Heart right ventricle (tissue), 16 donors: ENCODE data around the gene ARID5A. TPM values are rescaled to one million over a fixed set of nuclear protein-coding genes. Genes with fewer than 3 reads are reported as not detected.
A peak's percentile ranks its signal among the peaks of the same experiment; 100 is the strongest.

Source experiments
- ATAC-seq, 8 donors: fragments of 200-7000 bp; cut with Tn5 transposase; one replicate each; pipeline ENCODE4 v1.9.1; 2020; ENCODE audit warnings: mild to moderate bottlenecking in 8 of 8, moderate library complexity in 8 of 8, moderate number of reproducible peaks in 1 of 8
- DNase-seq, 2 donors: peaks; one replicate each; pipeline ENCODE4 v3.0.0-alpha.2; 2020
- H3K27ac ChIP-seq, 10 donors: fragments of 200-600 bp; sonication (generic) in 2 of 10; one replicate each; pipeline versions ENCODE4 v1.5.0 to v1.8.0; 2020 to 2022; ENCODE audit warnings: mild to moderate bottlenecking in 3 of 10
- H3K27me3 ChIP-seq, 7 donors: fragments of 200-600 bp; one replicate each; pipeline ENCODE4 v1.8.0; 2021 to 2022; ENCODE audit warnings: mild to moderate bottlenecking in 2 of 7
- H3K36me3 ChIP-seq, 9 donors: fragments of 200-600 bp; sonication (generic) in 1 of 9; one replicate each; pipeline versions ENCODE4 v1.5.0 to v1.8.0; 2020 to 2022; ENCODE audit warnings: mild to moderate bottlenecking in 2 of 9
- H3K4me1 ChIP-seq, 9 donors: fragments of 200-600 bp; sonication (generic) in 1 of 9; one replicate each; pipeline versions ENCODE4 v1.5.0 to v1.8.0; 2020 to 2022; ENCODE audit warnings: mild to moderate bottlenecking in 4 of 9
- H3K4me3 ChIP-seq, 10 donors: fragments of 200-600 bp; sonication (generic) in 2 of 10; one replicate each; pipeline versions ENCODE4 v1.5.0 to v1.8.0; 2020 to 2022; ENCODE audit warnings: mild to moderate bottlenecking in 7 of 10, moderate library complexity in 2 of 10
- H3K9me3 ChIP-seq, 11 donors: fragments of 200-600 bp in 10 of 11; sonication (generic) in 2 of 11; one replicate each; pipeline versions ENCODE4 v1.5.0 to v1.8.0; 2013 to 2022; ENCODE audit warnings: mild to moderate bottlenecking in 2 of 11, control low read depth in 1 of 11, moderate library complexity in 1 of 11
- WGBS, 2 donors: extraction: QIAGEN DNeasy Blood & Tissue Kit; methylation state at CpG; one replicate each; pipeline ENCODE4 v1.1.7; 2013; ENCODE audit warnings: inconsistent platforms in 1 of 2; 5-methylcytosine and 5-hydroxymethylcytosine counted together
- intact Hi-C, 10 donors: fragments of 100-400 bp; cut with DNase I; formaldehyde crosslinking; loops; one replicate each; pipeline versions ENCODE4 v1.11.1 to v1.14.2; 2022
- polyA plus RNA-seq, 2 donors: library from polyadenylated mRNA; stranded (reverse); fragments of 200-250 nt; gene quantifications; one replicate each; pipeline ENCODE4 v1.2.3, GENCODE V29; 2013
- total RNA-seq, 10 donors: library from RNA; stranded (reverse); fragmentation: NEBNext Ultra II Directional in 3 of 10; extraction: Animal tissue kit (Norgen Biotek cat#: 25700) in 3 of 10; gene quantifications; one replicate each; pipeline versions ENCODE4 v1.2.1 to v1.2.4, GENCODE V29; 2021 to 2023
- TF ChIP-seq, protein P1 (sequence below), 9 donors: fragments of 200-600 bp; sonication (generic) in 2 of 9; IDR thresholded peaks; one replicate each; pipeline versions ENCODE4 v1.5.0 to v1.8.0; 2021 to 2022; ENCODE audit warnings: antibody characterized with exemption in 9 of 9, mild to moderate bottlenecking in 5 of 9, moderate library complexity in 1 of 9
- donor health status: Arrhythmogenic right ventricular cardiomyopathy.
- donor health status: ischemic (EF 13 %, LVEDD 7.1; RV severe dilation, severe dysfunction).
- donor health status: healthy with polysubstance abuse.
- donor health status: DM: no; HTN: yes; CAD: no.
- donor health status: DM: no; HTN: no; CAD: no.
- donor health status: ischemic (EF 25% LVEDD 6.9; RV normal size, moderate dysfunction).
- donor health status: ischemic (EF 25% LVEDD 5.7; RV mildly dilated, moderate dysfunction).
- donor health status: healthy.
- donor health status: DM: yes; HTN: yes; CAD: no.
- donor health status: Ischemic cardiomyopathy.
- donor health status: ischemic (EF 35%, LVEDD 5.7; RV mildly dilated, moderate dysfunction).
- donor health status: nonischemic (EF 11% LVEDD 7.7; RV severe dilation, severe dysfunction).
- donor health status: DM: yes; HTN: yes; CAD: no.
- donor health status: PGD.
- donor health status: ischemic (EF 29% LVEDD 5.4; RV normal size, mild dysfunction).
- donor health status: nonischemic (EF 23%, LVEDD 6.1; RV moderate dilation, normal function).

Gene ARID5A
- total and polyA plus RNA-seq, 12 donors, result 12.0 to 121 (median 41.1) TPM

DNA sequence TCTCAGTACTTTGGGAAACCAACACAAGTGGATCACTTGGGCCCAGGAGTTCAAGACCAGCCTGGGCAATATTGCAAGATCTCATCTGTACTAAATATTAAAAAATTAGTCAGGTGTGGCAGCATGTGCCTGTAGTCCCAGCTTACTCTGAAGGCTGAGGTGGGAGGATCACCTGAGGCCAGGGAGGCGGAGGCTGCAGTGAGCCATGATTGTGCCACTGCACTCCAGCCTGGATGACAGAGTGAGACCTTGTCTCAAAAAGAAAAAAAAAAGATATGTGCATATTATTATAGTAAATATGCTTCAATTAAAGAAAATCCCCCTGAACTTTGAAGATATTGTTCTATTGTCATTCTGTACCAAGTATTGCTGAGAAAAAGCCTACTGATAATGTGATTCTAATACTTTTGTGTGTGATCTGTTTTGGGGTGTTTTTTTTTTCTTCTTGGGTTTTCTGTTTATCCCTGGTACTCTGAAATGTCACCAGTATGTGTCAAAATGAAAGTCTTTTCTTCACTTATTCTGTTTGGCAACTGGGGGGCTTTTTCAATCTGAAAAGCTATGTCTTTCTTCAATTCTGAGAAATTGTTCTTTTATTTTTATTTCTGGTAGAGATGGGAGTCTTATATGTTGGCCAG, 44.6 kb upstream of the ARID5A start:
- WGBS, 2 donors, result 100% methylated on average over 1 of the region's 1 CpG

DNA sequence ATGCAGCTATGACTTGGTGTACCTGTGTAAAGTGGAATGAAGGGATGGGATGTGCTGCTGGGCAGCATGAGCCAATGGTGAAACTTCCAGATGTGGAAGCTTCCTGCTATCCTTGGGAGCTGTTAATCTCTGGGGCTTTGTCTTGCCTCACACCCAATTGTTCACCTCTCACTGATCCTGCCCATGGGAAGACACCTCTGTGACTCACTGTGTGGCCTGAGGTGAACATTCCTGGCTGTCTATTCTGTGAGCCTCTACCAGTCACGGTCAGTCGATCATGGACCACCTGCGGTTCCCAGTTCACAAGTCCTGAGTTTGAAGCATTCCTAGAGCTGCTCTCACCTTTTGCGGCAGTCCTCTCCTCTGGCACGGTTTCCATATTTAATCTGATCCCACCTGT, 43.5 kb upstream of the ARID5A start:
- peaks cover 0 to 7% (median 0%) of the 10 kb centered on the region in 9 donors for H3K4me1 ChIP-seq
- TF ChIP-seq, protein P1, sequence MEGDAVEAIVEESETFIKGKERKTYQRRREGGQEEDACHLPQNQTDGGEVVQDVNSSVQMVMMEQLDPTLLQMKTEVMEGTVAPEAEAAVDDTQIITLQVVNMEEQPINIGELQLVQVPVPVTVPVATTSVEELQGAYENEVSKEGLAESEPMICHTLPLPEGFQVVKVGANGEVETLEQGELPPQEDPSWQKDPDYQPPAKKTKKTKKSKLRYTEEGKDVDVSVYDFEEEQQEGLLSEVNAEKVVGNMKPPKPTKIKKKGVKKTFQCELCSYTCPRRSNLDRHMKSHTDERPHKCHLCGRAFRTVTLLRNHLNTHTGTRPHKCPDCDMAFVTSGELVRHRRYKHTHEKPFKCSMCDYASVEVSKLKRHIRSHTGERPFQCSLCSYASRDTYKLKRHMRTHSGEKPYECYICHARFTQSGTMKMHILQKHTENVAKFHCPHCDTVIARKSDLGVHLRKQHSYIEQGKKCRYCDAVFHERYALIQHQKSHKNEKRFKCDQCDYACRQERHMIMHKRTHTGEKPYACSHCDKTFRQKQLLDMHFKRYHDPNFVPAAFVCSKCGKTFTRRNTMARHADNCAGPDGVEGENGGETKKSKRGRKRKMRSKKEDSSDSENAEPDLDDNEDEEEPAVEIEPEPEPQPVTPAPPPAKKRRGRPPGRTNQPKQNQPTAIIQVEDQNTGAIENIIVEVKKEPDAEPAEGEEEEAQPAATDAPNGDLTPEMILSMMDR (IDR thresholded peaks at IDR 0.05), result no peak
- WGBS, 2 donors, result 56 to 71% methylated on average over 5 of the region's 5 CpGs
- peaks cover 0 to 31% (median 2%) of the 10 kb centered on the region in 11 donors for H3K9me3 ChIP-seq
- H3K27ac ChIP-seq, result no peak overlapping the region
- H3K36me3 ChIP-seq, result no peaks in the 10 kb centered on the region
- no peaks in the 10 kb centered on the region for H3K27me3 ChIP-seq
- no peak for ATAC-seq
- intact Hi-C loops, result no loop called here
- no peak for DNase-seq
- no peak overlapping the region for H3K4me3 ChIP-seq

More for the DNA sequence above, 44.6 kb upstream of the ARID5A start:
- Histone ChIP-seq H3K4me3 (no peak overlapping the region), H3K36me3 (no peaks in the 10 kb centered on the region), H3K4me1 (peaks cover 0 to 9% (median 0%) of the 10 kb centered on the region in 9 donors), H3K27me3 (no peaks in the 10 kb centered on the region), H3K27ac (no peak overlapping the region), H3K9me3 (peaks cover 0 to 31% (median 2%) of the 10 kb centered on the region in 11 donors)
- DNase-seq (no peak), ATAC-seq (no peak)
- intact Hi-C loops, result no loop called here
- TF ChIP-seq, protein P1 (IDR thresholded peaks at IDR 0.05), result no peak

DNA sequence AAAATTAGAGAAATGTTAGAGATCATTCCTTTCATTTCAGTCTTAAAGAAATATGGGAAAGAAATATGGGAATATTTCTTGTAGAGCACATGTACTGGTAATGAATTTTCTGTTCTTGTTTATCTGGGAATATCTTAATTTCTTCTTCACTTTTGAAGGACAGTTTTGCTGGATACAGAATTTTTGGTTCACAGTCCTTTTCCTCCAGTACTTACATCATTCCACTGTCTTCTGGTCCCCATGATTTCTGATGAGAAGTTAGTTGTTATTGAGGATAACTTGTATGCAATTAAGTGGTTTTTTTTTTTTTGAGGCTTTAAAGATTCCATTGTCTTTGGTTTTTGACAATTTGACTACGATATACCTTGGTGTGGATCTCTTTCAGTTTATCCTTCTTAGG, 42.4 kb upstream of the ARID5A start:
- H3K9me3 ChIP-seq, result peaks cover 0 to 31% (median 2%) of the 10 kb centered on the region in 11 donors
- H3K36me3 ChIP-seq, result no peaks in the 10 kb centered on the region
- DNase-seq, result no peak
- H3K27ac ChIP-seq, result no peak overlapping the region
- H3K4me3 ChIP-seq, result no peak overlapping the region
- ATAC-seq, result no peak
- peaks cover 0 to 7% (median 0%) of the 10 kb centered on the region in 9 donors for H3K4me1 ChIP-seq
- 97 to 98% methylated on average over 1 of the region's 1 CpG for WGBS, 2 donors
- TF ChIP-seq, protein P1 (IDR thresholded peaks at IDR 0.05), result no peak
- H3K27me3 ChIP-seq, result peaks cover 0 to 1% (median 0%) of the 10 kb centered on the region in 7 donors
- intact Hi-C loops, result no loop called here

GRCh38 chr2:96495982-96496629, 40.4 kb upstream of the ARID5A start:
- TF ChIP-seq, protein P1 (IDR thresholded peaks at IDR 0.05), result no peak
- Histone ChIP-seq H3K27ac (peak overlapping the region in 4 of 10 donors; percentile 26 to 52 (median 36)), H3K9me3 (peaks cover 0 to 26% (median 2%) of the 10 kb centered on the region in 11 donors), H3K4me3 (no peak overlapping the region), H3K36me3 (no peaks in the 10 kb centered on the region), H3K4me1 (peaks cover 0 to 1% (median 0%) of the 10 kb centered on the region in 9 donors), H3K27me3 (peaks cover 0 to 18% (median 12%) of the 10 kb centered on the region in 7 donors)
- intact Hi-C loops, result no loop called here
- ATAC-seq (peak in 5 of 8 donors; percentile 17 to 54 (median 34)), DNase-seq (no peak)
- 47 to 51% methylated on average over 6 of the region's 6 CpGs for WGBS, 2 donors
